NCI-H345 (cell line): Measurements from ENCODE around the gene LRMDA.

Experiments used
- DNase-seq: peaks from one replicate; lab custom pipeline; 2025; lab: John Stamatoyannopoulos, UW

LRMDA gene

GRCh38 chr10:76274933-76275332, 843.5 kb downstream of the LRMDA start:
- no peak for DNase-seq

GRCh38 chr10:76278811-76279460, 847.5 kb downstream of the LRMDA start:
- DNase-seq = no peak

GRCh38 chr10:76281659-76282058, 850.2 kb downstream of the LRMDA start:
- no peak for DNase-seq

DNA sequence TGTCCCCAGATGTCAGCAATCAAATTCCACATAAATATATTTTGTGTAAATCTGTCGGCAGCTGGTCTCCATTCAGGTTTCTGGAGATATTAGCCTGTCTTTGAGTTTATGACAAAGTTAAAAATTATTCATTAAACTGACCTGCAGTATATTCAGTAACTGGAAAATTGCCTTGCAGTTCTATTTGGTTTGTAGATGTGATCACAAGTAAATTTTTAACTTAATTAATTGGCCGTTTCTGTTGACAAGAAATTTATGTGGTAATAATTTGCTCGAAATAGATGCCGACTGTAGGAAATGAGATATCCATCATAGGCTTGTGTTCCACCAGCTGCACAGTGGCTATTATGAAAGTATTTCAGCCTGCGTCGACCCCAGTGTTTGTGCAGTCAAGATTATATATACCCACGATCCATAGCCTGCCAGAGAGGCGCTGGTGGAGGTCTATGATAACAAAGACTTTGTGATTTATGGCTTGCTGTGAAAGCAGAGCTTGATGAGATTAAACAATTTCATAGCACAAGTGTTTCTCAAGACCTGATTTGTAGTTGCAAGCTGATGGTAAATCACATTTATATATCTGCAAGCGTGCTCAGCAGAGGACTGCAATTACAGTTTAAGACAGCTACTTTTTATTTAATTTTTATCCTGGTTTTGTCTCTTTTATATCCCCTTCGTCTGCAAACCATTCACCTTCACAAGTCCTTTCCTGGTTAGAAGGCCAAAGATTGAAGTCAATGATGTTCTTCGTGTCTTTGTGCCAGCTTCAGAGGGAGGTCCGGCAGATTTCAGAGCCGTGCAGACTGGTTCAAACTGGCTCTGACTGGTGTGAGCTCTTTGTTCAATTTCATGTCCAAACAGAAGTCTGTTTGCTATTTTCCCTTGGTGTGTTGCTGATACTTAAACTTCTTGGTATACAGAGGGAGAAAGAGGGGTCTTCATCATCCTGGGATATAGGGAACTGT, 850.9 kb downstream of the LRMDA start:
- DNase-seq = peak; percentile 58

DNA sequence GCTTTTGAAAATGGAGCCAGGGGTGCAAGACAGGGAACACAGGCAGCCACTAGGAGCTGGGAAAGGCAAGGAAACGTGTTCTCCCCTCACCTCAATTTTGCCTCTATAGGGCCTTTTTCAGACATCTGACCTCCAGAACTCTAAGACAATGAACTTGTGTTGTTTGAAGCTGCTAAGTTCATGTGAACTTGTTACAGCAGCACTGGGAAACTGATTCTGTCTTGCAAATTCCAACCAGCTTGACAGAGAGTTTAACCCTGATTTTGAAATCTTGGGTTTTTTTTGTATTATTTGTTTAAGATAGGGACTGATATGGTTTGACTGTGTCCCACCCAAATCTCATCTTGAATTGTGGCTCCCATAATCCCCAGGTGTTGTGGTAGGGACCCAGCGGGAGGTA, 852.9 kb downstream of the LRMDA start:
- DNase-seq = no peak

DNA sequence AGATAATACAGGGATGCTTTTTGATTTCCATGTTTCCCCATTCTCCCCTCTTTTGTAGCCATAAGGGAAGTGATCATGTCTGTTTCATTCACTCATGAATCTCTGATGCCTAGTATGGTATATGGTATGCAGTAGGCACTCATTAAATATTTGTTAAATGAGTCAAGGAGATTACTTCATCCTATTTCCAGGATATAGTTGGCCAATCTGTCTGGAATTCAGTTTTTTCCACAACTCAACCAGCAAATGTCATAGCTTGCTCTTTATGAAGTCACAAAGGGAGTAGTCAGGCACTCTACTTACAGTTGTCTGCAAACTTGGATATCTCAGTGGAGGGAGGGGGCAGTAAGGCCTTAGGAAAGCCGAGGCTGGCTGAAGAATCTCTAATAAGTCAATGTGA, 853.6 kb downstream of the LRMDA start:
- DNase-seq = no peak

DNA sequence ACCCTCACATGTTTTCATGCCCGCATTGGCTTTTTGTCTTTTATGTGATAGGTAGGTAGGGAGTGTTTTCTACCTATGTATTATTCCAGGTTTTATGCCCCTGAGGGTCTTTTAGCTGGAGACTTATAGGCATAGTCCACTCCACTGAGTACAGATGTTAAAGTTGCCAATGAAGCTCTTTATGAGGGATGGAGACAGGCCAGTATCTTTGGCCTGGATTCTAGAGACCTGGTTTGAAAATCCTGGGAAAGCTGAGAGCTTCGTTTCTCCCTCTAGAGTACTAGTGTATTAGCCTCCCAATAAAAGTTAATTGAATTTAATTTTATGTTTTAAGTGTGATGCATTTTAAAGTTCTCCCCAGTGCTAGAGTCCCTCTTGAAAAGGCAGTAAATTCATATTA, 854.1 kb downstream of the LRMDA start:
- no peak for DNase-seq

- DNase-seq = no peak
Observed at GRCh38 chr10:76286536-76286935, 855.1 kb downstream of the LRMDA start.

DNA sequence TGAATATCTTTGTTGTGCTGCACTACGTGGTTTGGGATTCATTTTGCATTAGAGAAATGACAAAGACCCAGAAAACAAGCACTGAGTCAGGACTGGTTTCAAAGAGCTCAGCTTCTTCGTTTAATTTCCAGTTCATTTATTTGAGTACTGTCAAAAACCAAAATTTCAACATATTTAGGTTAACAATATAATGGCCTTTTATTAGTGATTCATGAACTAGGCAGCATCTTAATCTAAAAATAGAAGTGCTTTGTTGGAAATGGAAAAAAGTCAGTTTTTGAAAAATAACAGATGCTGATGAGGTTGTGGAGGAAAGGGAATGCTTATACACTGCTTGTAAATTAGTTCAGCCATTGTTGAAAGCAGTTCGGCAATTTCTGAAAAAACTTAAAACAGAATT, 856.4 kb downstream of the LRMDA start:
- no peak for DNase-seq

GRCh38 chr10:76291175-76291574, 859.8 kb downstream of the LRMDA start:
- no peak for DNase-seq

DNA sequence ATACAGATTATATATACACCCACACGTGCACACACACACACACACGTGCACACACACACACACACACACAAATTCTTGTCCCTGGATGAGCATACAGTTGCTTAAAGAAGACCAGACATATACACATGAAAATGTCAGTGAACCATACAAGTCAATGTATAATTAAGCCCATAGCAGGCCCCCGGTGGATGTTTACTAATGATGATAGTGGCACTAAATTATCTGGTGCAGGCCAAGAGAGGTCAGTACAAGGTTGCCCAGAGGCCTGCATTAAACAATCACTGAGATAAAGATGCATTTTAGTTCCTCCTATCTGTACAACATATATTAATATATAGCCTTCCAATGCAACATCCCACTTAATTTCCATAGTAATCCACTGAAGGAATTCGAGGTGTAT, 860.5 kb downstream of the LRMDA start:
- DNase-seq = no peak

GRCh38 chr10:76296957-76297356, 865.5 kb downstream of the LRMDA start:
- no peak for DNase-seq

DNA sequence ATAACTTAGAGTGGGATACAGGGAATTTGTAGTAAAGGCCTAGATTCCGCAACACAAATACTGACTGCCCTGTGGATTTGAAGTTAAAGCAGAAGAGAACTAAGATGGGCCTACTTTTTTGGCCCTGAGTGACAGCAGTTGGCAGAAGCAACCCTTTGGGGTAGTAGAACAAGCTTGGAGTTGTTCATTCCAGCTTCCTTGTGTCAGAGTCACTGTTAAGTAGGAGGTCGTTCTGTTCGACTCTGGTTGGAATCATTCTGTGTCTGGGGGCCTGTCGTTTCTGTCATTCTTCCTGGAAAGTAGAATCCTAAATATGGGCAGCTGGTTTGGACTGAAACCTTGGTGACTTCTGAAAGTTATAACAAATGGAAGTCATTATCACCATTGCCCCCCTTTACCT, 865.9 kb downstream of the LRMDA start:
- no peak for DNase-seq

DNA sequence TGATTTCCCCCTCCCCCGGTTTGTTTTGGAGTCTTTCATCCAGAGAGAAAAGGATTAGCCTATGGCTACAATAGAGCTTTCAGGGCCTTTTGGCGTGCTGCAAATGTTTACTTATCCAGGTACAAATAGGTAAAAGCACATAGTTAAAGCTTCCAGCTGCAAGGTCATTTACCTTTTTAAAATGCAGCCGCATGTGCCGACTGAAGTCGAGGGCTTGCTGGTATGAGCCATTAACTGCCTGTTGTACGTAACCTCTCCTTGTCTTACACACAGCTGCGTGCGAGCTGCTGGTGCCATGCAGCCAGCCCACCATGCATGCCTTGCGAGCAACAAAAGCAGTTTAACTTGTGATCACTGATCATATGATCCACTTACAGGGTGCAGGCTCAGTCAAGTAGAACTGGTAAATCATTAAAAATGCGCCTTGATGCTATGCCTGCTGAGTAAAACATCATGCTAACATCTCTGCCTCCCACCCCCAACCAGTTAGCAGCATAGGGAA, 866.4 kb downstream of the LRMDA start:
- peak; percentile 97 for DNase-seq

GRCh38 chr10:76298329-76298728, 866.9 kb downstream of the LRMDA start:
- DNase-seq = no peak

DNA sequence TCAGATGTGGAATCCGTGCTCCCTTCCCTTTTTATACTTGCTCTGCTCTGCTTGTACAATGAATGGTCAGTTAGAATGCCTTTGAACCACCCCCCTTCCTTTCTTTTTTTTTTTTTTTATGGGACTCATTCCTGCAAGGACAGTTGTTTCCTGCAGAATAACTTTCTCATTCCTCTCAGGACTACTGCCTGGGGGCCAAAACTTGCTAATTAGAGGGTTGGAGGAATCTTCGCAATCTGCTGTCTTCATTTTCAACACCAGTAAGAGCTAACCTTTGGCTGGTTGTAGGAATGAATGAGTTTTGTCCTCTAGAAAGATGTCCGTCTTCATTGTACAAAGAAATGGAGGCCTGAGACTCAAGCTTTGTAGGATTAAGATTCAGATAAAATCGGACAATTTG, 868.1 kb downstream of the LRMDA start:
- DNase-seq = no peak

GRCh38 chr10:76301211-76301610, 869.8 kb downstream of the LRMDA start:
- DNase-seq = no peak

GRCh38 chr10:76301950-76302349, 870.5 kb downstream of the LRMDA start:
- peak; percentile 56 for DNase-seq

DNA sequence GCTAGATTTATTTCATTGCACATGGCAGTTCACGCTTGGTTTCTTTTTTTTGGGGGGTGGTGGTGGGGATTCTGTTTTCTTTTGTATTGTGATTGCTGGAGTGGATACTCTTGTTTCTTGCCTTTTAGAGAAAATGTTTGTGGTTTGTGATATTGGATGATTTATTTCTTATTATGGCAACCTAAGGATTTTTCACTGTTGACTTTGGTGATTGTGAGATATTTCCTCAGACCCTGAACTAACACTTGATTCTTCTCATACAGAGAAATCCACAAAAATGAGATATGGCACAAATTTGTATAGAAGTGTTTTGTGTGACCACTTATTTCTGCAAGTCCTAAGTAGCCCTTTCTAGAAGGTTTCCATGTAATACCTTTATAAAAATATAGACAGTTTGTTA, 871.1 kb downstream of the LRMDA start:
- DNase-seq = no peak

- DNase-seq = peak; percentile 15
Observed at GRCh38 chr10:76302961-76303630, 871.7 kb downstream of the LRMDA start.

- DNase-seq = peak; percentile 87
Observed at GRCh38 chr10:76303682-76304316, 872.4 kb downstream of the LRMDA start.
